ENCODE data around the gene SNAI1.
"Not testable (repeated sequence)": the region's sequence is repeated elsewhere in the genome, so short reads cannot be mapped to it uniquely, and the experiment has no call there.

The SNAI1 gene

DNA sequence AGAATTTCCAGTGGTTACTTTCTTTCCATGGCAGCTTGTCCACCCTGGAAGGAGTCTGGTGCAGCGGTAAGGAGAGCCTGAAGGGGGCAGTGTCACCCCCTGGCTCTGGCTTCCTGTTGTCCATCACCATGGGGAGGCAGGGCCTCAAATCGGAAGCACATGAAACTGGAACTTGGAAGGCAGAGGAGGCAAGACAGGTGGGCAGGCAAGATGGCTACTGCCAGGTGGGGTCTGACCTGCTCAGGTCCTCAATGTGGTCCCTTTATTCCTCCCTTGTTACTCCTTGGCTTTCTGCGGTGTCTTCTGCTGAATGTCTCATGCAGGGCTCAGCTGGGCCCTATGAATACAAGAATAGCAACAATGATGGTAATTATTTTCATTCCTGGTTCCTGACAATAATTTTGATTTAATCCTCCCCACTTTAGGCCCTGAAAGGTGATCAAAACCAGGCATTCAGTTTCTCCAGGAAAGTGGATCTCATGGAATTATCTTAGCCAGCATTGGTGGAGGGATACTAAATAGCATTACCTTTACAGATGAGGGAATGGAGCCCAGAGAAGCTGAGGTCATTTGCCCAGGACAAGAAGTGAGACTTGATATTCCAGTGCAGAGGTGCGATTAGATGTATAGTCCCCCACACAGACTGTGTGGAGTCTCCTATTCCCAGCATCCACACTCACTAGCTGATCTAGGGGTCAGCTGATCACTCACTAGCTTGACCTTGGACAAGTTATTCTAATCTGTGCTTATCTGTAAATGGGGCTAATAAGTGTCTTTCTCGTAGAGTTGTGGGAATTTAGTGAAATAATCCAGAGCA lies 17.6 kb upstream of the SNAI1 start:
- DNase-seq: peak; percentile 40 to 52

DNA sequence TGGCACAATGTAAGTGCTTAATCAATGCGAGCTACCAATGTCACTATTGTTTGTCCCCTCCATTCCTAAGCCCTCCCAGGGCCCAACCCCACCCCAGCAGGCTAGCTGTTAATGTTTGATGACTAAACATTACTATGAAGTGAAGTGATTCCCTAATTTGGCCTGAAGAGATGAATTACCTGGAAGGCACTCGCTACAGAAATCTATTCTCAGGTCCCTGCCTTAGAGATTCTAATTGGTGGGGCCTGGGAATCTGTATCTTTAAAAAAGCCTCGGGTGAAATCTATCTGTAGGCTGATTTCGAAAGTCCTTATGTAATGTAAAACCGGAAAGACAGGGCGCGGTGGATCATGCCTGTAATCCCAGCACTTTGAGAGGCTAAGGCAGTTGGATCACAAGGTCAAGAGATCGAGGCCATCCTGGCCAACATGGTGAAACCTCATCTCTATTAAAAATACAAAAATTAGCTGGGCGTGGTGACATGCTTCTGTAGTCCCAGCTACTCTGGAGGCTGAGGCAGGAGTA lies 16.9 kb upstream of the SNAI1 start:
- no peak for DNase-seq

DNA sequence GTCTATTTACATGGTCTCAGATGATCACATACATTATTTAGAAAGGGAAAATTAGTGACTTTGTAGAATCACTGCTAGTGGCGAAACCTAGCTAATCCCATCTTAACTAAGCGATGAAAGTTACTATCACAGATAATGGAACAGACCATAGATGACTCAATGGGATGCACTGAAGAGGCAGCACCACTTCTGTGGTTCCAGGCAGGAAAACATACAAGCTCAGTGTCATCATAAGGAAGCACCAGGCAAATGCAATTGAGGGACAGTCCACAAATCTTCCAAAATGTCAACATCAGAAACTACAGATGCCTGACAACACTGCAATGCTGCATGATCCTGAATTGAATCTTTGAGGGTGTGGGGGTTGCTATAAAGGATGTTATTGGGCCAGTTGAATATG lies 15.9 kb upstream of the SNAI1 start:
- DNase-seq: no peak

DNA sequence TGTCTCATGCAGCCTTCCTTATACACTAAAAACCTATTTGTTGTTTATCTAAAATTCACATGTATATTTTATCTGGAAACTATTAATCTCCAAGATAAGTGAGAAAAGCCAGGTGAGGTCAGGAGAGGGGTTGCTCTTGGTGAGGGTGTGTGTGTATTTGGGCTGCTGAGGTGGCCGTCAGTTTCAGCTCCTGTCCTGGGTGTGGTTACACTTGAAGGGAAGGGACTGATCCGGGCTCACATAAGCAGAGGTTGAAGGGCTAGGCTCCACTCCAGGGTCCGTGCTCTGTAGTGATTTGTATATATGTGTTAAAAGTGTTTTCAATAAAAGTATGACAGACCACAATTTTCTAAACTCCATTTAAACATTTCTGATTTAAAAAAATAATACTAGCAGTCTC lies 13.5 kb upstream of the SNAI1 start:
- DNase-seq: no peak

DNA sequence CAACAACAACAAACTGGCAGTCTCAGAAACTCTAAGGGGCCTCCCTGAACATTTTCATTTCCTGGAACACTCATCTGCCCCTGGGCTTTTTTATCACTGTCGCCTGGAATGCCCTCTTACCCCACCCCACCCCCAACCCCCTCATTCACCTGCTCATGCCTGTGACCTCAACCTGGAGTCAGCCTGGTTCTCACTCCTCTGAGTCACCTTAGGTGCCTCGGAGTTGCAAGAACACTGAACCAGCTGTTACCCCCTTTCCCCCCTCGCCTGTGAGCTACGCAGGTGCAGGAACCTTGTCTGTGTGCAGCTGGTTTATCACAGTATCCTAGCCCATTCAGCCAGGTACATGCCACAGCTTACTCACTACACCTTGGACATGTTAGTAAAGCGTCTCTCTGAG lies 12.8 kb upstream of the SNAI1 start:
- no peak for DNase-seq

DNA sequence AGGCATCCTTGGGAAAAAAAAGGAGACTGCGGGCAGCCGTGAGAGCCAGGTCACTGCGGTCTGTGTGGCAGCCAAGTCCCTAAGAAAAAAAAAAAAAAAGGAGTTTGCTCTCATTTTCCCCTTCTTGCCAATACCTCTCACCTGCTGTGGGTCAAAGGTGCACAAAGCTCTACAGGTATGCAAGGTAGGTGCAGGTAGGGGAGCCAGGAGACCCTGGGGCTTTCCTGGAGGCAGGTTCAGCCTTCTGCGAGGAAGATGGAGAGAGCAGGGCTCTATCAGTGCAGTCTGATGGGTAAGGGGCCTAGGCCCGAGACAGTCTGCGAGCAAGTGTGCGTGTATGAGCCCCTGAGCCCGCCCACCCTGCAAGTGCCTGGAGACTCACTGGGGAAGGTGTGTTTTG lies 12.3 kb upstream of the SNAI1 start:
- no peak for DNase-seq

DNA sequence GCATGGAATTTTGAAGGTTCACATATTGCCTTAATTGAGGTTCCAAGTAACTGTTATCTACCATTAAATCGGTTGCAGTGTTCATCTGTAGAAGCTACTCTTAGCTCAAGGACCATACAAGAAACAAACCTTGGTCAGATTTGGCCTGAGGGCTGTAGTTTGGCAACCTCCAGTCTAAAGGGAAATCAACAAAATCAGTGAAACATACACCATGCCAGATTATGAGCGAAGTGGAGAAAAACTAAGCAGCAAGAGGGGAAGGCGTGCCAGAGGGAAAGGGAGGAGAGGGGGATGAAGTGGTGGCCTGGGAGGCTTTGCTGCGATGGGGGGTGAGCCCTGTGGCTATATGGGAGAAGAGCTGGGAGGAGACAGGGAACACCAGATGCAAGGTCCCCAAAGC lies 8.8 kb upstream of the SNAI1 start:
- no peak for DNase-seq

DNA sequence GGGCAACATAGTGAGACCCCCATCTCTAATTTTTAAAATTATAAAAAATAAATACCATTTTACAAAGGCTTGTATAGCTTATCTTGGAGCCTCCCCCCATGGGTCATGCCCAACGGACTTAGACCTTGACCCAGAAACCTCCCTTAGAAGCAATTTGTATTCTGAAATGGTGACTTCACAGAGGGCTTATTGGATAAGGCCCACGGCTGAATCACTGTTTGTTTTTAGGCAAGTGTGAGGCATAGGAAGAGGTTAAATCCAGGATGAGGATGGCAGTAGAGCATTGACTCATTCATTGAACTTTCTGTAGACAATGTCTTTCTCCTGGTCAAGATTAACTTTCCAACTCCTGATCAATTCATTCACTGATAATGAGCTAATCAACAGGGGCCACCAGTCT lies 6.2 kb upstream of the SNAI1 start:
- DNase-seq: no peak

DNA sequence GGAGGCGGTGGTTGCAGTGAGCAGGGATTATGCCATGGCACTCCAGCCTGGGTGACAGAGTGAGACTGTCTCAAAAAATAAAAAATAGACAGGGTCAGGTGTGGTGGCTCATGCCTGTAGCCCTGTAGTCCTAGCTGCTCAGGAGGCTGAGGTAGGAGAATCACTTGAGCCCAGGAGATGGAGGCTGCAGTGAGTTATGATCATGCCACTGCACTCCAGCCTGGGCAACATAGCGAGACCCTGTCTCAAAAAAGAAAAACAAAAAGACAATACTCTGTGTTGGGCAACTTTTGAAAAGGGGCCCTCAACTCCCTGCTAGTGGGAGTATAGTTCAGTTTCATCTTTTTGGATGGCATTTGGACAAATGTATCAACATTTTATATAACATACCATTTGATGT lies 5.0 kb upstream of the SNAI1 start:
- not testable (repeated sequence) for DNase-seq

DNA sequence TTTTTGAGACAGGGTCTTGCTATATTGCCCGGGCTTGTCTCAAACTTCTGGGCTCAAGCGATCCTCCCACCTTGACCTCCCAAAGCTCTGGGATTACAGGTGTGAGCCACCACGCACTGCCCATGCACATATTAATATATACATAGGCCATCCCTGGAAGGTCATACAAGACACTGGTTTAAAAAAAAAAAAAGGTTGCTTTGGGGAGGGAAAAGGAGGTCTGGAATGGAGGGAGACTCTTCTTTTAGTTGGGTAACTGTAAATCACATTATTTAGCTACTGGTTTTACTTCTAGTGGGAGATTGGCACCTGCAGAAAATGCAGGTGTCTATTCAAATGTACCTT lies 4.1 kb upstream of the SNAI1 start:
- no peak for DNase-seq

DNA sequence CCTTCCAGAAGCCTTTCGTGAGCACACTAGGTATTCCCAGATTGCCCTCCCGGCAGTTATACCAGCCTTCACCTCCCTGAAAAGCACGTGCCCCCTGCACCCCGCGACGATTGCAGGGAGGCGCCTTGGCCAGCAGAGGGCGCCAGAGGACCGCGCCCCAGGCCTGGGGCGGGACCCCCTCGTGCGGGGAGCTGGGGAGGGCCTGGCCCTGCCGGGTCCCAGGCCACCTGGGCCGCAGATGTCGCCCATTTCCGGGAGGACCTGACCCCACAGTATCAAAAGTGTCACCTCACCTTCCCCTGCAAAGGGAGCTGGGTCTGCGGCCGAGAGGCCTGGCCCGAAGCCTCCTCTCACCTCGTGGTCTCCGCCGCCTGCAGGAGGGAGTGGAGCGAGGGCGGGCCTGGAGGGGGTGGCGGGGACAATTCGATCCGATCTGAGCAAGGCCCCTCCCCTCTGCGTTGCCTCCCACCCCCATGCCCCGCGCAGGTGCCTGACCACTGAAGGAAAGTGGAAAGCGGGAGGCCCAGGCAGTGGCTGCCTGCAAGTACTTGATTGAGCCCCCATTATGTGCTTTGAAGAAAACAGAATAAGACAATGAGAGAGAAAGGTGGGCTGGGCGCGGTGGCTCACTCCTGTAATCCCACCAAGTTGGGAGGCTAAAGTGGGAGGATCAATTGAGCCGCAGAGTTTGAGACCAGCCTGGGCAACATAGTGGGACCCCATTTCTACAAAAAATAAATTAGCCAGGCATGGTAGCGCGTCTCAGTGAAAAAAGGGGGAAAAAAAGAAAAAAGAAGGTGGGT lies 3.5 kb upstream of the SNAI1 start:
- peak; percentile 61 to 69 for DNase-seq

DNA sequence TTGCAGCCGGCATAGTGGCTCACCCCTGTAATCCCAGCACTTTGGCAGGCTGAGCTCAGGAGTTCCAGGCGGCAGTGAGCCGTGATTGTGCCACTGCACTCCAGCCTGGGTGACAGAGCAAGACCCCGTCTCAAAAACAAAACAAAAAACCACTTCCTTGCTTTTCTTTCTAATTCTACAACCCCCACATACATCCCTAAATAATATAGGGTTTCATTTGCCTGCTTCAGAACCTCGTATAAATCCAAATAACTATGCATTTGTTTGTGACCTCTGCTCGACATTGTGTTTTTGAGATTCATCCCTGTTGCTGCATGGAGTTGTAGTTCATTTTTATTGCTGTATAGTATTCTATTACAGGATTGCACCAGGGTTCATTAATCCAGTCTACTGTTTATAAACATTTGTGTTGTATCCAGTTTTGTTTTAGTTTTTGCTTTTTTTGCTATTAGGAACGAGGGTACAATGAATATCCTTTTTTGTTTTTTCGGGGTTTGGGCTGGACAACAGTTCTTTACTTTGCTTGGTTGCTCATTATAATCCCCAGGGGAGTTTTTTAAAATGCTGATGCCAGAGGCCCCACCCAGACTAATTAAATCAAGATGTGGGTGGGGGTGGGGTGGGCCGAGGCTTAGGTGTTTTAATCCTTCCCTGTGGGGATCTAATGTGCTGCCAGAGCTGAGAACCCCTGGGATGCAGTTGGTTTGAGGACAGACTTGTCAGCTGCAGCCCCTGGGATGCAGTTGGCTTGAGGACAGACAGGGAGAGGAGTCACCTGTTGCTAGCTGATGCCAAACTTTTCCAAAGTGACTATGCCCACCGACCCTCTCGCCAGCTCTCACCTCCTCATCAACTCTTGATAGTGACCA lies 2.4 kb upstream of the SNAI1 start:
- no peak for DNase-seq

DNA sequence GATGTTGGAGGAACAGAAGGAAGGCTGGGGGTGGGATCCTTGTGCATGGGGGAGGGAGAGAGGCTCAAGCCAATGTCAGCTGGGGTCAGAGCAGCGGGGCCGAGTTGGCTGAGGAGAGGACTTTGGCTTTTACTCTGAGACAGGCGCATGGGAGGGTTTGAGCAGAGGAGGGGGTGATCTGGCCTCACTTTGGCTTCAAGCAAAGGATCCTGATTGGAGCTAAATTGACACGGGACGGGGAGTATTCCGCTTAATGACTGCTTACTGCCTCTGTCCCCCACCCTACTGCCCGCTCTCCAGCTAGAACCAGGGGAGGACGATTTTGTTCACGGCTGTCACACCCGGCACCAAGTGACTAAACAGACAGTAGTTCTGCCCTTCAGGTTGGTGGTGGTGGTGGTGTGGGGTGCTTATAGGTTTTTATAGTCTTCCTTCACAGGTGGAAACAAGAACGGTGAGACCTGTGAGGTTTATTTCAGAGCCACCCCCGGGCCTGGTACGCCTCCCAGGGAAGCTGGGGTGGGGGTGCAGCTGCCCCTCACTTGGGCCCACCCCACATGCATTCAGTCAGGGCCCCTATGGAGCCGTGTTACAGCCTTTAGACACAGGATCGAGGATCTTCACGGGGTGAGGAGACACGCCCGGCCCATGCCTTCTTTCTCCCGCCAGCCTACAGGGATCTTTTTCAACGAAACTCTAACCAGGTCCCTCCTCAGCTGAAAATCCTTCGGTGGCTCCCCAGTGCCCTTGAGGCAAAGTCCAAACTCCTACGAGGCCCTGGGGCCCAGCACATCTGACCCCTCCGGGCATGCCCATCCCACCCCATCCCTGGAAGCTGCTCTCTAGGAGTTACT lies 1.3 kb upstream of the SNAI1 start:
- no peak for DNase-seq

DNA sequence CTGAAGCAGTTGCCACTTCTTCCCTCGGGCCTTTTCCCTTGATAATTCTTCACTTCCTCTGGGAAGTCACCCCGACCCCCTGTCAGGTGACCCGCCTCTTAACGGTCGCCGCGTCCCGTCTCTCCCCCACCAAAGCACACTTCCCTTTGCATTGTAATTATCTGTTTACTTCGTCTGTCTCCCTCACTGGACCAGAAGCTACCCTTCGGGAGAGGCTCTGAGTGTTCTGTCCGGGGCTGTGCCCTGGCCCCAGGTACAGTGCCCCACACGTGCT lies 771 bp upstream of the SNAI1 start:
- no peak for DNase-seq

DNA sequence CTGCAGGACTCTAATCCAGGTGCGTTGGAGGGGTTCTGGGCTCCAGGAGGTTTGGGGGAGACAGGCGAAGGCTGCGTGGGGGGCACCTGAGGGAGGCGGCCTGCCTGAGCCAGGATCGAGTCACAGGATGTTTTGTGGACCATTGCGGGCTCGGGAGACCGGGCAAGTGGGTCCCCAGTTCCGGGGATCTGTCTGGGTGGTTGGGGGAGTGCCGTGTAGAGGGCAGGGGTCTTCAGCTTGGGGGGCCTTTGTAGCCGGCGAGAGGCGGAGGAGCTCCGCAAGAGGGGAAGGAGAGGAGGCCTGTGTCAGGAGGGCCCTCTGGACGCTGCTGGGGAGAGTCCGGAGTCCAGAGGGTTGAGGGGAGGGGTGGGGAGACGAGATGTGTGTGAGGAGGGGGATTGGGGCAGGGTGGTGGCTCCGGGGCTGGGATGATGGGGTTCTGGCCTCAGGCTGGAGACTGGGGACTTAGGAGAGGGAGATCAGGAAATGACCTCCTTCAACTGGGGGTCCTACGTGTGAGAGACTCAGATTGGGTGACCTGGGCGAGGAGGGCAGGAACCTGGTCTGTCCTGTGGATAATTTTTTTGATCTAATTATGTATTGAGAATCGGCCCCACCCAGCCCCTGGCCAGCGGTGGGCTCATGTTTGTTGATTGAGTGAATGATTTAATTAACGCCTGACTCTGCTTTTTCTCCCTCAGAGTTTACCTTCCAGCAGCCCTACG lies 505 bp downstream of the SNAI1 start:
- DNase-seq: no peak

DNA sequence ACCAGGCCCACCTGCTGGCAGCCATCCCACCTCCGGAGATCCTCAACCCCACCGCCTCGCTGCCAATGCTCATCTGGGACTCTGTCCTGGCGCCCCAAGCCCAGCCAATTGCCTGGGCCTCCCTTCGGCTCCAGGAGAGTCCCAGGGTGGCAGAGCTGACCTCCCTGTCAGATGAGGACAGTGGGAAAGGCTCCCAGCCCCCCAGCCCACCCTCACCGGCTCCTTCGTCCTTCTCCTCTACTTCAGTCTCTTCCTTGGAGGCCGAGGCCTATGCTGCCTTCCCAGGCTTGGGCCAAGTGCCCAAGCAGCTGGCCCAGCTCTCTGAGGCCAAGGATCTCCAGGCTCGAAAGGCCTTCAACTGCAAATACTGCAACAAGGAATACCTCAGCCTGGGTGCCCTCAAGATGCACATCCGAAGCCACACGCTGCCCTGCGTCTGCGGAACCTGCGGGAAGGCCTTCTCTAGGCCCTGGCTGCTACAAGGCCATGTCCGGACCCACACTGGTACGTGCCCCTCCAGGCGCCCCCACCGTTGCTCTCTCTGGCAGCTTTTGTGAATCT lies 1.1 kb downstream of the SNAI1 start:
- no peak for DNase-seq

DNA sequence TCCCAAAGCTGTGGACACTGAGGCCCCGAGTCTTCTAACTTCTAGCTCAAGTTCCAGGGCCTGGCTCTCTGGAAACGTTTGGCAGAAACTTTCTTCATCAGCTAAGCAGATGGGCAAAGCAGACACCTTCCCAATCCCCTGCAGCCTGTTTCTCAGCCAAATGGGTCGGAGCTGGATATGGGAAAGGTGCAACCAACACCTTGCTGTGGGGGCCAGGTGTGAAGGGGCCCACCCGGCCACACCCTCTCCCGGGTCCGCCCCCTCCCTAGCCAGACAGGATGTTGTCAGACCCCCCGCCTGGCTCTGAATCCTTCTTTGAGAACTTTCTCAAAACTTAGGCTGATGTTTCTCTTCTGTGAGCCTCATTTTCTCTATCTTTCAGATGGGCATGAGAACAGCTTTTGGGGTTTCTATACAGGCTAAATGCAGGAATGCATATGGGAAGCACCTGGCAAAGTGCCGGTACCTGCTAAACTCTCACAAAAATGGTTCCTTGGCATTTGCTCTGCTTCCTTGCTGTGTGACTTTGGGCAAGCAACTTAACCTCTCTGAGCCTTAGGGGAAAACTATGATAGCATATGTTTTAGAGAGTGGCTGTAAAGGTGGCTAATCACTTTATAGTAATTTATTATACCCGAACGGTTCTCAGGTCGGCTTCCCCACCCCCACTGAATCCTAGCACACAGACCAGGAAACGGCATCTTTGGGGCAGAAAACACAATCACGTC lies 1.8 kb downstream of the SNAI1 start:
- DNase-seq: no peak

DNA sequence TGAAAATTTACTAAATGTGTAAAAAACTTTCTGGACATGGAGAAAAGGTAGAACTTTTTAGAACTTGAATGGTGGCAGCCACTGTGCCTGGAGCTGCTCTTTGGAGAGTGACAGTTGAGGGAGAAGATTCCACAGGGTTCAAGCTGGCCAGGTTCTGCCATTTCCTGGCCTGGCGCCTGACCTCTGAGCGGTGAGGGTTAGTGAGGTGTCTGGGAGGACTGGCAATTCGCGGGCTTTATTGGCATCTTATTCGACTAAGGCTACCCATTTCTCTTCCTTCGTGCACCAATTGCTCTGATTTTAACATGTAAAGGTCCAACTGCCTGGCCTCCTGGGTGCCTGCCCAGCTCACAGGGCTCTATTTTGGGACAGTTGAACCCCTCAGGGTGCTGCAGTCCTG lies 2.4 kb downstream of the SNAI1 start:
- no peak for DNase-seq

DNA sequence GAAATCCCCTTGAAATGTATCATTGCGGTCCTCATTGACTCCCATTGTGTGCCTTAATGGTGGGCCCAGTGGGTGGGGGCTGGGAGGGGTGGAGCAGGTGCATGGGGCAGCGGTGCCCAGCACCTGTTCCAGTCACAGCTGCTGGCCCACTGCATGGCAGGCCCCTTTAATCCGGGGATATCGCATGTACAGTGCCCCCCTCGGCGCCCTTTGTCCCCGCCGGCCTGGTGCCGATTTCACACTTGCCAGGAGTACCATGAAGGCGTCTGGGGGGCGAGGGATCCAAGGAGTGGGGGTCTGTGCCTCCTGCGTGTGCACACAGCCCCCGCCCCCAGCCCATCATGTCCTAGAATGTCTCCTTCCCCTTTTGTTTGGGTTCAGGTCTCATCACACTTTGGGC lies 2.8 kb downstream of the SNAI1 start:
- DNase-seq: no peak

DNA sequence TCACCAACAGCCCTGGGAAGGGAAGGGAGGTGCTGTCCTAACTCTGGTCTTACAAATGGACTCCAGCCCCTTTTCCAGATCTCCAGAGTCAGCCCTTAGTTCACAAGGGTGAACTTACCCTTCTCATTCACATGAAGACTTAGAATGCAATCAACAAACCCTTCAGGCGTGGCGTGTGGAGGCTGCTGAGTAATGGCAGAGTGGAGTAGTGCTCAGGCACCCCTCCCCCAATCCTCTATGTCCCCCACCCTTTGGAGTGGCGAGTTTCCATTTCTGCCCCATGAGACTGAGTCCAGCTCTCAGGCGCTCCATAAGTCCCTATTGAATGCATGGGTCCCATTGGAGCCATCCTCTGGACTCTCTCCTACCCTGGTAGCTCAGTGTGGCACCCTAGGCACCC lies 3.3 kb downstream of the SNAI1 start:
- DNase-seq: no peak

All from activated CD4-positive, alpha-beta T cell treated with anti-CD3 and anti-CD28 coated beads, Interleukin-2, amount 50 U/mL, for 48 hours (primary cell).